Spleen (tissue), 11 donors: ENCODE results near the gene DAAM2. TPM values are rescaled to one million over a fixed set of nuclear protein-coding genes. Genes with fewer than 3 reads are reported as not detected.

Source experiments
- DNase-seq: peaks from one replicate; pipeline ENCODE4 v3.0.0-alpha.2; 2020
- H3K27ac ChIP-seq, 8 donors: fragments of 200-600 bp; sonication (generic) in 7 of 8; 1 replicate in 4 of 8; 2 replicates in 4 of 8; pipeline versions ENCODE4 v1.5.0 to v1.8.0; 2016 to 2021; ENCODE audit warnings: inconsistent platforms in 4 of 8, mild to moderate bottlenecking in 4 of 8, moderate library complexity in 1 of 8
- H3K27me3 ChIP-seq, 7 donors: fragments of 200-600 bp; sonication (generic) in 6 of 7; replicated peaks in 1 of 7; 1 replicate in 4 of 7; 2 replicates in 3 of 7; pipeline versions ENCODE4 v1.5.0 to v1.8.0; 2016 to 2021; ENCODE audit warnings: inconsistent platforms in 3 of 7, mild to moderate bottlenecking in 1 of 7
- H3K36me3 ChIP-seq, 6 donors: fragments of 200-600 bp; sonication (generic) in 5 of 6; 1 replicate in 4 of 6; 2 replicates in 2 of 6; pipeline versions ENCODE4 v1.5.0 to v1.8.0; 2016 to 2021; ENCODE audit warnings: inconsistent platforms in 2 of 6
- H3K4me1 ChIP-seq, 6 donors: fragments of 200-600 bp; sonication (generic) in 5 of 6; 1 replicate in 3 of 6; 2 replicates in 3 of 6; pipeline versions ENCODE4 v1.5.0 to v1.8.0; 2016 to 2021; ENCODE audit warnings: inconsistent platforms in 3 of 6
- H3K4me3 ChIP-seq, 8 donors: fragments of 200-600 bp; sonication (generic) in 7 of 8; 1 replicate in 4 of 8; 2 replicates in 4 of 8; pipeline versions ENCODE4 v1.5.0 to v1.8.0; 2016 to 2021; ENCODE audit warnings: inconsistent platforms in 4 of 8, mild to moderate bottlenecking in 4 of 8, moderate library complexity in 2 of 8
- H3K9me3 ChIP-seq, 8 donors: fragments of 200-600 bp; sonication (generic) in 7 of 8; 1 replicate in 4 of 8; 2 replicates in 4 of 8; pipeline versions ENCODE4 v1.5.0 to v1.8.0; 2016 to 2021; ENCODE audit warnings: inconsistent platforms in 4 of 8
- POLR2A ChIP-seq, 3 donors: fragments of 450-650 bp; IDR thresholded peaks; one replicate each; pipeline ENCODE4 v1.5.1; 2017; ENCODE audit warnings: antibody characterized with exemption in 3 of 3, mild to moderate bottlenecking in 1 of 3
- POLR2AphosphoS5 ChIP-seq, 3 donors: sonication (generic); formaldehyde crosslinking; IDR thresholded peaks; one replicate each; pipeline ENCODE4 v1.5.1; 2017; ENCODE audit warnings: antibody characterized with exemption in 3 of 3
- WGBS, 5 donors: extraction: QIAGEN DNeasy Blood & Tissue Kit in 3 of 5; methylation state at CpG; one replicate each; pipeline versions ENCODE4 v1.1.5 to v1.1.7; 2013 to 2018; 5-methylcytosine and 5-hydroxymethylcytosine counted together
- intact Hi-C: fragments of 100-400 bp; cut with DNase I; formaldehyde crosslinking; loops from one replicate; pipeline ENCODE4 v1.15.0; 2023; ENCODE audit warnings: low total_unique reads
- polyA plus RNA-seq, 3 donors: library from polyadenylated mRNA; stranded (reverse); fragments of 200-250 nt; gene quantifications; one replicate each; pipeline ENCODE4 v1.2.1, GENCODE V29; 2013
- total RNA-seq, 7 donors: library from RNA; depleted of rRNA in 3 of 7; stranded (reverse); fragments of >200 nt in 3 of 7; fragmentation: NEBNext Ultra II Directional in 4 of 7; extraction: Animal tissue kit (Norgen Biotek cat#: 25700) in 4 of 7; gene quantifications; one replicate each; pipeline versions ENCODE4 v1.1.0 to v1.2.1, GENCODE V29; 2016 to 2021
- TF ChIP-seq, protein P1 (sequence below), 11 experiments: fragments of 200-600 bp in 7 of 11; fragments of 450-650 bp in 4 of 11; sonication (generic) in 4 of 11; IDR thresholded peaks in 8 of 11; conservative IDR thresholded peaks in 3 of 11; 1 replicate in 7 of 11; 2 replicates in 4 of 11; pipeline versions ENCODE4 v1.4.0 to v1.8.0; 2016 to 2021; ENCODE audit warnings: antibody characterized with exemption in 11 of 11, inconsistent platforms in 4 of 11, mild to moderate bottlenecking in 1 of 11
- donor health status: healthy with polysubstance abuse.
- donor health status: DM: no; HTN: no; CAD: no; lungs with moderate emphysema.
- donor health status: DM: no; HTN: no; CAD: no.
- donor health status: Bipolar disorder and iron deficiency.
- donor health status: healthy.
- donor health status: DM: no; HTN: no; CAD: no.
- donor health status: DM: yes; HTN: yes; CAD: no.

The DAAM2 gene
- total and polyA plus RNA-seq, 10 donors = 6.0 to 115 (median 73.8) TPM

DNA sequence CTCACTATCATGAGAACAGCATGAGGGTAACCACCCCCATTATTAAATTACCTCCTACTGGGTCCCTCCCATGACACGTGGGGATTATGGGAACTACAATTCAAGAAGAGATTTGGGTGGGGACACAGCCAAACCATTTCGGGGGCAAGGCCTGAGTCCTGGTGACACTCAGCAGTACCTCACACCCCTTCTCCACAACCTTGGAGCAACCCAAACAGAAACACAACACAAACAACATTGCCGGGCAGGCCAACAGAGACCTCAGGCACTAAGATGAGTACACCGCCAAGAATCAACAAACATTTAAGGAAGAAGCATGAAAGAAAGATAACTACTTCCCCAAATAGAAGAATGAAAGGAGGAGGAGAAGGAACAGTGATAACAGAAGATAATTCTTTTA, 125.2 kb downstream of the DAAM2 start:
- DNase-seq = no peak
- intact Hi-C loops = no loop called here
- no peaks in the 10 kb centered on the region for H3K9me3 ChIP-seq
- no peaks in the 10 kb centered on the region for H3K4me1 ChIP-seq
- TF ChIP-seq, protein P1, sequence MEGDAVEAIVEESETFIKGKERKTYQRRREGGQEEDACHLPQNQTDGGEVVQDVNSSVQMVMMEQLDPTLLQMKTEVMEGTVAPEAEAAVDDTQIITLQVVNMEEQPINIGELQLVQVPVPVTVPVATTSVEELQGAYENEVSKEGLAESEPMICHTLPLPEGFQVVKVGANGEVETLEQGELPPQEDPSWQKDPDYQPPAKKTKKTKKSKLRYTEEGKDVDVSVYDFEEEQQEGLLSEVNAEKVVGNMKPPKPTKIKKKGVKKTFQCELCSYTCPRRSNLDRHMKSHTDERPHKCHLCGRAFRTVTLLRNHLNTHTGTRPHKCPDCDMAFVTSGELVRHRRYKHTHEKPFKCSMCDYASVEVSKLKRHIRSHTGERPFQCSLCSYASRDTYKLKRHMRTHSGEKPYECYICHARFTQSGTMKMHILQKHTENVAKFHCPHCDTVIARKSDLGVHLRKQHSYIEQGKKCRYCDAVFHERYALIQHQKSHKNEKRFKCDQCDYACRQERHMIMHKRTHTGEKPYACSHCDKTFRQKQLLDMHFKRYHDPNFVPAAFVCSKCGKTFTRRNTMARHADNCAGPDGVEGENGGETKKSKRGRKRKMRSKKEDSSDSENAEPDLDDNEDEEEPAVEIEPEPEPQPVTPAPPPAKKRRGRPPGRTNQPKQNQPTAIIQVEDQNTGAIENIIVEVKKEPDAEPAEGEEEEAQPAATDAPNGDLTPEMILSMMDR (IDR thresholded peaks at IDR 0.05 in 8 of 11, conservative IDR thresholded peaks at IDR 0.05 in 3 of 11) = no peak
- TF ChIP-seq POLR2A (IDR thresholded peaks at IDR 0.05) (no peak), POLR2AphosphoS5 (IDR thresholded peaks at IDR 0.05) (no peak)
- H3K27ac ChIP-seq = no peak overlapping the region
- H3K36me3 ChIP-seq = peaks cover 0 to 36% (median 5%) of the 10 kb centered on the region in 6 donors
- WGBS, 5 donors = 81 to 93% (median 89%) methylated on average over 4 of the region's 4 CpGs
- no peaks in the 10 kb centered on the region for H3K27me3 ChIP-seq
- H3K4me3 ChIP-seq = no peak overlapping the region

DNA sequence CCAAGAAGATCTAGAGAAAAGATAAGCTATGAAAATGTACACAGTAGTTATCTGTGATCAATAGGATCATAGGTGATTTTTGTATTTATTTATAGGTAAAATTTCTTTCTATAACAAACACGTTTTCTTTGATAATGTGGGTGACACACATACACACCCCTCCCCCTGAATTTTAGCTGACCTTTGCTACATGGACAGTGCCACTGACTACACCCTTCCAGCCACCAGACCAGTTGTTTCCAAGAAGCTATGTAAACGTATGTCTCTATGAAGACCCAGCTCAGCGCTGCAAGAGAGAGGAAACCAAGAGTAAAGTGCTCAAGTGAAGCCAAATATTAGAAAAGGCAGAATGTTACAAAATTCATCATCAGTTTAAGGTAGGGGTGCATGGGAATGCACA, 125.8 kb downstream of the DAAM2 start:
- TF ChIP-seq, protein P1 (IDR thresholded peaks at IDR 0.05 in 8 of 11, conservative IDR thresholded peaks at IDR 0.05 in 3 of 11) = no peak
- TF ChIP-seq POLR2AphosphoS5 (IDR thresholded peaks at IDR 0.05) (no peak), POLR2A (IDR thresholded peaks at IDR 0.05) (no peak)
- peaks cover 0 to 32% (median 5%) of the 10 kb centered on the region in 6 donors for H3K36me3 ChIP-seq
- DNase-seq = no peak

DNA sequence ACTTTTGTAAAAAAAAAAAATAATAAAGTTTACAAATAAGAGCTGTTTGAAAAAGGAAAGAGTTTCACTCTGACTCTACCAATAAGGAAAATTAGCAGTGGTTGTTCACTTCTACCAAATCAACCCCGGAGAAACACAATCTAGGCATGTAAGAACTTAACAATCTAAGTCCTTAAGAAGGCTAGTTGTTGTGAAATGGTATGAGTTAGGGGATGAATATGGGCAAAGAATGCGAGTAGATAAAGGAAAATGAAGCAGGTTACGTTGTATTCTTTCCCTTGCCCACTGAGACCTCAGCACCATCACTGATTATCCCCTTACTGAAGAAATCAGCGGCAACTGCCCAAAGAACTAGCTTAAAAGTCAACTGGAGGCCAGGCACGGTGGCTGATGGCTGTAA, 126.7 kb downstream of the DAAM2 start:
- Histone ChIP-seq H3K27me3 (no peaks in the 10 kb centered on the region), H3K27ac (no peak overlapping the region), H3K9me3 (no peaks in the 10 kb centered on the region), H3K4me1 (peaks cover 0 to 10% (median 0%) of the 10 kb centered on the region in 6 donors), H3K36me3 (peaks cover 0 to 32% (median 8%) of the 10 kb centered on the region in 6 donors), H3K4me3 (no peak overlapping the region)
- WGBS, 5 donors = 79 to 97% (median 87%) methylated on average over 5 of the region's 5 CpGs
- TF ChIP-seq POLR2A (IDR thresholded peaks at IDR 0.05) (no peak), POLR2AphosphoS5 (IDR thresholded peaks at IDR 0.05) (no peak)
- TF ChIP-seq, protein P1 (IDR thresholded peaks at IDR 0.05 in 8 of 11, conservative IDR thresholded peaks at IDR 0.05 in 3 of 11) = no peak
- intact Hi-C loops = no loop called here
- DNase-seq = no peak

More for the DNA sequence above, 125.8 kb downstream of the DAAM2 start:
- 79 to 93% (median 85%) methylated on average over 3 of the region's 3 CpGs for WGBS, 5 donors
- peaks cover 0 to 1% (median 0%) of the 10 kb centered on the region in 6 donors for H3K4me1 ChIP-seq
- intact Hi-C loops = no loop called here
- no peaks in the 10 kb centered on the region for H3K27me3 ChIP-seq
- H3K27ac ChIP-seq = no peak overlapping the region
- no peaks in the 10 kb centered on the region for H3K9me3 ChIP-seq
- H3K4me3 ChIP-seq = no peak overlapping the region

DNA sequence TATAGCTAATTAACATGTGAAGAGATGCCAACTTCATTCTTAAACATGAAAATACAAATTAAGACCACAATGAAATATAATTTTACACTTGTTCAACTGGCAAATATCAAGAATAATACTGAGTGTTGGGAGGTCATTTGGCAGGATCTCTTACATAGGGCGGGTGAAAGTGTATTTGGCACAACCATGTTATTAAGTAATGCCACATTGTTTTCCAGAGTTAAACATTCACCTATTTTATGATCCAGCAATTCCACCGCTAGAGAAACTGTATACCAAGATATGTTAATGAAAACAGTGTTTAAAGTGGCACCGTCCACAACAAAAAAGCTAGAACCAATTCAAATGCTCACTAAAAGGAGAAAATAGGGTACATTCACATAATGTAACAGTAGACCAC, 128.0 kb downstream of the DAAM2 start:
- H3K9me3 ChIP-seq = no peaks in the 10 kb centered on the region
- intact Hi-C loops = no loop called here
- H3K27ac ChIP-seq = no peak overlapping the region
- peaks cover 0 to 33% (median 6%) of the 10 kb centered on the region in 6 donors for H3K36me3 ChIP-seq
- peaks cover 0 to 12% (median 0%) of the 10 kb centered on the region in 6 donors for H3K4me1 ChIP-seq
- H3K4me3 ChIP-seq = no peak overlapping the region
- TF ChIP-seq, protein P1 (IDR thresholded peaks at IDR 0.05 in 8 of 11, conservative IDR thresholded peaks at IDR 0.05 in 3 of 11) = no peak
- TF ChIP-seq POLR2A (IDR thresholded peaks at IDR 0.05) (no peak), POLR2AphosphoS5 (IDR thresholded peaks at IDR 0.05) (no peak)
- H3K27me3 ChIP-seq = no peaks in the 10 kb centered on the region
- no peak for DNase-seq
- WGBS, 5 donors = 82 to 96% (median 93%) methylated on average over 3 of the region's 3 CpGs
